Smooth muscle cell (in vitro differentiated cells): ENCODE results near the gene SLC18A3. TPM values are rescaled to one million over a fixed set of nuclear protein-coding genes. Genes with fewer than 3 reads are reported as not detected.

Experiments
- DNase-seq: peaks from one replicate; lab custom pipeline; 2025; ENCODE audit not compliant: unreplicated experiment; lab: John Stamatoyannopoulos, UW
- H2AFZ ChIP-seq: fragments of 200-600 bp; sonication (generic); 2 replicates; pipeline ENCODE4 v1.6.0; 2016; ENCODE audit warnings: antibody characterized with exemption, low read depth, mild to moderate bottlenecking
- H3F3A ChIP-seq: fragments of 200-600 bp; sonication (generic); 2 replicates; pipeline ENCODE4 v1.6.0; 2017; ENCODE audit warnings: antibody characterized with exemption, low read depth
- H3K27ac ChIP-seq: fragments of 200-600 bp; sonication (generic); 2 replicates; pipeline ENCODE4 v1.5.1; 2016; ENCODE audit warnings: low read depth, mild to moderate bottlenecking
- H3K27me3 ChIP-seq: fragments of 200-600 bp; sonication (generic); 2 replicates; pipeline ENCODE4 v1.6.1; 2016; ENCODE audit warnings: low read depth, mild to moderate bottlenecking
- H3K36me3 ChIP-seq: fragments of 200-600 bp; sonication (generic); 2 replicates; pipeline ENCODE4 v1.5.1; 2016; ENCODE audit warnings: low read depth
- H3K4me1 ChIP-seq: fragments of 200-600 bp; sonication (generic); 2 replicates; pipeline ENCODE4 v1.5.1; 2016; ENCODE audit warnings: low read depth
- H3K4me2 ChIP-seq: fragments of 200-600 bp; sonication (generic); 2 replicates; pipeline ENCODE4 v1.6.0; 2016; ENCODE audit warnings: mild to moderate bottlenecking
- H3K4me3 ChIP-seq: fragments of 200-600 bp; sonication (generic); 2 replicates; pipeline ENCODE4 v1.5.1; 2016; ENCODE audit warnings: mild to moderate bottlenecking
- H3K79me2 ChIP-seq: fragments of 200-600 bp; sonication (generic); 2 replicates; pipeline ENCODE4 v1.6.0; 2016; ENCODE audit warnings: low read depth, mild to moderate bottlenecking
- H3K9ac ChIP-seq: fragments of 200-600 bp; sonication (generic); 2 replicates; pipeline ENCODE4 v1.6.0; 2016; ENCODE audit warnings: low read depth
- H3K9me3 ChIP-seq: fragments of 200-600 bp; sonication (generic); replicated peaks from 2 replicates; pipeline ENCODE4 v1.5.1; 2016; ENCODE audit warnings: low read depth
- H4K20me1 ChIP-seq: fragments of 200-600 bp; sonication (generic); 2 replicates; pipeline ENCODE4 v1.6.0; 2016; ENCODE audit warnings: low read depth
- CTCF ChIP-seq: fragments of 200-600 bp; sonication (generic); IDR thresholded peaks from 2 replicates; pipeline ENCODE4 v1.5.1; 2017; ENCODE audit warnings: borderline replicate concordance, mild to moderate bottlenecking, antibody characterized with exemption; ENCODE audit not compliant: insufficient read depth, poor library complexity, severe bottlenecking
- WGBS: methylation state at CpG from one replicate; pipeline ENCODE4 v1.1.7; 2016; ENCODE audit warnings: low lambda C conversion rate; 5-methylcytosine and 5-hydroxymethylcytosine counted together
- polyA plus RNA-seq: library from polyadenylated mRNA; unstranded; fragments of >200 nt; fragmentation: Nextera tagmentation; extraction: Ambion mirVana; gene quantifications from 2 replicates; pipeline ENCODE4 v1.2.1, GENCODE V29; 2016
- total RNA-seq: library from RNA; depleted of rRNA; stranded (reverse); fragments of >200 nt; gene quantifications from 2 replicates; pipeline ENCODE4 v1.2.3, GENCODE V29; 2014

SLC18A3 gene
- total and polyA plus RNA-seq, 2 experiments from 2014 or later, result not detected

GRCh38 chr10:49579621-49580020 is 30.5 kb upstream of the SLC18A3 start:
- Histone ChIP-seq H3K4me1 (no peaks in the 10 kb centered on the region), H3K27me3 (no peaks in the 10 kb centered on the region), H4K20me1 (no peaks in the 10 kb centered on the region), H3K79me2 (no peaks in the 10 kb centered on the region), H2AFZ (no peak overlapping the region), H3K4me3 (no peak overlapping the region), H3K4me2 (no peak overlapping the region), H3K9me3 (no peaks in the 10 kb centered on the region), H3K9ac (no peak overlapping the region), H3K27ac (no peak overlapping the region), H3K36me3 (no peaks in the 10 kb centered on the region), H3F3A (no peaks in the 10 kb centered on the region)
- WGBS, result 32% methylated on average over 2 of the region's 2 CpGs
- no peak for TF ChIP-seq CTCF
- DNase-seq, result no peak

- H3K27me3 ChIP-seq, result no peaks in the 10 kb centered on the region
- H3K9ac ChIP-seq, result no peak overlapping the region
- no peaks in the 10 kb centered on the region for H3K9me3 ChIP-seq
- H2AFZ ChIP-seq, result no peak overlapping the region
- no peak for DNase-seq
- TF ChIP-seq CTCF, result no peak
- no peaks in the 10 kb centered on the region for H3K36me3 ChIP-seq
- no peaks in the 10 kb centered on the region for H3F3A ChIP-seq
- H3K27ac ChIP-seq, result no peak overlapping the region
- H3K4me2 ChIP-seq, result no peak overlapping the region
- no peak overlapping the region for H3K4me3 ChIP-seq
- no peaks in the 10 kb centered on the region for H4K20me1 ChIP-seq
- H3K79me2 ChIP-seq, result no peaks in the 10 kb centered on the region
- H3K4me1 ChIP-seq, result no peaks in the 10 kb centered on the region
Measured at GRCh38 chr10:49585387-49585786, 24.7 kb upstream of the SLC18A3 start.

- H3K9ac ChIP-seq, result no peak overlapping the region
- no peak overlapping the region for H3K4me2 ChIP-seq
- no peak overlapping the region for H2AFZ ChIP-seq
- DNase-seq, result no peak
- H3K27me3 ChIP-seq, result no peaks in the 10 kb centered on the region
- WGBS, result 90% methylated on average over 4 of the region's 4 CpGs
- no peaks in the 10 kb centered on the region for H3K4me1 ChIP-seq
- H3K36me3 ChIP-seq, result no peaks in the 10 kb centered on the region
- H3K4me3 ChIP-seq, result no peak overlapping the region
- H4K20me1 ChIP-seq, result no peaks in the 10 kb centered on the region
- no peaks in the 10 kb centered on the region for H3F3A ChIP-seq
- H3K27ac ChIP-seq, result no peak overlapping the region
- no peak for TF ChIP-seq CTCF
- no peaks in the 10 kb centered on the region for H3K79me2 ChIP-seq
- no peaks in the 10 kb centered on the region for H3K9me3 ChIP-seq
Measured at GRCh38 chr10:49587981-49588380, 22.1 kb upstream of the SLC18A3 start.

GRCh38 chr10:49592726-49593563 is 17.2 kb upstream of the SLC18A3 start:
- H3K27me3 ChIP-seq, result no peaks in the 10 kb centered on the region
- H3F3A ChIP-seq, result no peaks in the 10 kb centered on the region
- no peaks in the 10 kb centered on the region for H3K9me3 ChIP-seq
- WGBS, result 44% methylated on average over 9 of the region's 9 CpGs
- H3K4me2 ChIP-seq, result no peak overlapping the region
- no peak overlapping the region for H3K4me3 ChIP-seq
- no peak overlapping the region for H3K9ac ChIP-seq
- no peak overlapping the region for H3K27ac ChIP-seq
- no peaks in the 10 kb centered on the region for H4K20me1 ChIP-seq
- peak; percentile 91 for TF ChIP-seq CTCF
- DNase-seq, result no peak
- H3K36me3 ChIP-seq, result no peaks in the 10 kb centered on the region
- H2AFZ ChIP-seq, result no peak overlapping the region
- H3K4me1 ChIP-seq, result no peaks in the 10 kb centered on the region
- H3K79me2 ChIP-seq, result no peaks in the 10 kb centered on the region
